MM.1S (cell line): ENCODE data around the gene RBFOX2.

Source experiments
- EZH2 ChIP-seq: fragments of 300-600 bp; sonication (generic); optimal IDR thresholded peaks from 2 replicates; pipeline ENCODE3; 2017; ENCODE audit warnings: low read depth, mild to moderate bottlenecking, antibody characterized with exemption, low read length, mixed read lengths
- TF ChIP-seq, protein P1 (sequence below): fragments of 300-600 bp; sonication (generic); IDR thresholded peaks from 2 replicates; pipeline ENCODE4 v1.5.1; 2016; ENCODE audit warnings: antibody characterized with exemption, low read length, mixed read lengths

DNA sequence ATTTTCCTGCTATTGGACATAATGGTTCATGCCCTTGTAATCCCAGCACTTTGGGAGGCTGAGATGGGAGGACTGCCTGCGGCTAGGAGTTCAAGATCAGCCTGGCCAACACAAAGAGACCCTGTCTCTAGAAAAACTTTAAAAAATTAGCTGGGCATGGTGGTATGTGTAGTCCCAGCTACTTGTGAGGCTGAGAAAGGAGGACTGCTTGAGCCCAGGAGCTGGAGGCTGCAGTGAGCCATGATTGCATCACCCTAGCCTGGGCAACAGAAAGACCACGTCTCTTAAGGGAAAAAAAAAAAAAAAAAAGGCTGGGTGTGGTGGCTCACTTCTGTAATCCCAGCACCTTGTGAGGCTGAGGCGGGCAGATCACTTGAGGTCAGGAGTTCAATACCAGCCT lies 217.0 kb downstream of the RBFOX2 start:
- TF ChIP-seq, protein P1, sequence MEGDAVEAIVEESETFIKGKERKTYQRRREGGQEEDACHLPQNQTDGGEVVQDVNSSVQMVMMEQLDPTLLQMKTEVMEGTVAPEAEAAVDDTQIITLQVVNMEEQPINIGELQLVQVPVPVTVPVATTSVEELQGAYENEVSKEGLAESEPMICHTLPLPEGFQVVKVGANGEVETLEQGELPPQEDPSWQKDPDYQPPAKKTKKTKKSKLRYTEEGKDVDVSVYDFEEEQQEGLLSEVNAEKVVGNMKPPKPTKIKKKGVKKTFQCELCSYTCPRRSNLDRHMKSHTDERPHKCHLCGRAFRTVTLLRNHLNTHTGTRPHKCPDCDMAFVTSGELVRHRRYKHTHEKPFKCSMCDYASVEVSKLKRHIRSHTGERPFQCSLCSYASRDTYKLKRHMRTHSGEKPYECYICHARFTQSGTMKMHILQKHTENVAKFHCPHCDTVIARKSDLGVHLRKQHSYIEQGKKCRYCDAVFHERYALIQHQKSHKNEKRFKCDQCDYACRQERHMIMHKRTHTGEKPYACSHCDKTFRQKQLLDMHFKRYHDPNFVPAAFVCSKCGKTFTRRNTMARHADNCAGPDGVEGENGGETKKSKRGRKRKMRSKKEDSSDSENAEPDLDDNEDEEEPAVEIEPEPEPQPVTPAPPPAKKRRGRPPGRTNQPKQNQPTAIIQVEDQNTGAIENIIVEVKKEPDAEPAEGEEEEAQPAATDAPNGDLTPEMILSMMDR = no peak
- TF ChIP-seq EZH2 = no peak
